Liver (tissue), 3 donors: ENCODE data around the gene ASTN1.

ENCODE experiments used
- CTCF ChIP-seq: fragments of 150-350 bp; IDR thresholded peaks from 2 replicates; pipeline ENCODE4 v1.5.1; 2017; ENCODE audit warnings: improper control_type of control experiment, low read depth, low read length; ENCODE audit not compliant: missing input control
- FOXA1 ChIP-seq: IDR thresholded peaks from 2 replicates; pipeline ENCODE4 v1.6.1; 2016; ENCODE audit warnings: antibody characterized with exemption
- JUND ChIP-seq, 2 donors: IDR thresholded peaks; 2 replicates each; pipeline ENCODE4 v1.6.1; 2016; ENCODE audit warnings: antibody characterized with exemption in 2 of 2
- MAX ChIP-seq: IDR thresholded peaks from 2 replicates; pipeline ENCODE4 v1.6.1; 2016; ENCODE audit warnings: antibody characterized with exemption
- ZBTB33 ChIP-seq: IDR thresholded peaks from 2 replicates; pipeline ENCODE4 v1.6.1; 2016; ENCODE audit warnings: antibody characterized with exemption
- TF ChIP-seq, protein P1 (sequence below): IDR thresholded peaks from 2 replicates; pipeline ENCODE4 v1.6.1; 2016; ENCODE audit warnings: antibody characterized with exemption
- donor health status: healthy.
- donor health status: healthy.

GRCh38 chr1:176826265-176826664 lies 338.2 kb downstream of the ASTN1 start:
- TF ChIP-seq, protein P1, sequence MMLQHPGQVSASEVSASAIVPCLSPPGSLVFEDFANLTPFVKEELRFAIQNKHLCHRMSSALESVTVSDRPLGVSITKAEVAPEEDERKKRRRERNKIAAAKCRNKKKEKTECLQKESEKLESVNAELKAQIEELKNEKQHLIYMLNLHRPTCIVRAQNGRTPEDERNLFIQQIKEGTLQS = no peak
- TF ChIP-seq CTCF = no peak
- no peak for TF ChIP-seq FOXA1
- TF ChIP-seq ZBTB33 = no peak
- no peak for TF ChIP-seq JUND (IDR thresholded peaks at IDR 0.05)
- TF ChIP-seq MAX = no peak
